Measurements from ENCODE around the gene DIAPH2.
A peak's percentile ranks its signal among the peaks of the same experiment; 100 is the strongest.

GRCh38 chrX:96684339-96685209 lies at the start of gene DIAPH2:
- TF ChIP-seq CTCF (IDR thresholded peaks at IDR 0.05) (peak in 1 of 3 donors; percentile 12), EP300 (IDR thresholded peaks at IDR 0.05) (no peak), POLR2A (IDR thresholded peaks at IDR 0.05) (peak; percentile 34)
